Measurements from ENCODE around the gene ALX4.

Gene ALX4

DNA sequence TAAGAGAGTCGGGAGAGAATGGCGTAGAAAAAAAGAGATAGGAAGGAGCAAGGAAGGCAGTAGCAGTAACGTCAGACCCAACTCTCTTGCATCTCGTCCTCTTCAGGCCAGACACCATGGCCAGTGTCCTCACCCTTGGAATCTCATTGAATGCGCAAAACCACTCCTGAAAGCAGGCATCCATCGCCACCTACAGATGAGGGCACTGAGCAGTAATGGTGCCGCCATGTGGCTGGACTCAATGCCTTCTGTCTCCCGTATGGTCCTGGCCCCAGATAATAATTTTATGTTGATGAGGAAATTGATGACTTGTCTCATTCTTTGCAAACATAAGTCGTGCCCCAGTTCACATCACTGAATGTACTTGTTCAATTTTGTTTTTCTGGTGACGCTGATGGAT, 17.8 kb upstream of the ALX4 start:
- Mint-ChIP-seq H3K27me3 (peaks cover 75% of the 10 kb centered on the region), H3K9me3 (no peaks in the 10 kb centered on the region), H3K4me3 (no peak overlapping the region), H3K36me3 (ENCODE audit: low read depth) (no peaks in the 10 kb centered on the region), H3K4me1 (ENCODE audit: low read depth) (no peaks in the 10 kb centered on the region), H3K27ac (no peak overlapping the region)
- DNase-seq, result no peak

GRCh38 chr11:44326615-44327475, 16.9 kb upstream of the ALX4 start:
- Mint-ChIP-seq H3K27ac (no peak overlapping the region), H3K4me1 (ENCODE audit: low read depth) (no peaks in the 10 kb centered on the region), H3K9me3 (no peaks in the 10 kb centered on the region), H3K4me3 (no peak overlapping the region), H3K27me3 (peaks cover 78% of the 10 kb centered on the region), H3K36me3 (ENCODE audit: low read depth) (no peaks in the 10 kb centered on the region)
- DNase-seq, result no peak

DNA sequence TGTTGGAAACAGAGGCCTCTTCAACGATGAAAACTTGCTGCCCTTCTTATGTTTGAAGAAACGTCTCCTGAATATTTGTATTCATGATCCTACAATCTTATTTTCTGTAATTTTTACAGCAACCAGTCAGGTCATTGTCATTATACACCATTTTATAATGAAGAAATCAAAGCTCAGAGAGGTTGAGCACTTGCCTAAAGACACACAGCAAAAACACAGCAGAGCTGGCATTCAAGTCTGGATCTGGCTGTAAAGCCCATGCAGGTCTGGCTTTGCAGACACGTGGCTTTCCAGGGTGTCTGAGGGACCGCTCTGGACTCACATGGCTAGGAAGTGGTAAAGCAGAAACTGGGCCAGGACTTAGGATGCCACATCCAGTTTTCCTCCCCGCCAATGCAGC, 15.8 kb upstream of the ALX4 start:
- DNase-seq, result no peak
- H3K36me3 Mint-ChIP-seq (ENCODE audit: low read depth), result no peaks in the 10 kb centered on the region
- peaks cover 88% of the 10 kb centered on the region for H3K27me3 Mint-ChIP-seq
- no peak overlapping the region for H3K4me3 Mint-ChIP-seq
- no peaks in the 10 kb centered on the region for H3K4me1 Mint-ChIP-seq (ENCODE audit: low read depth)
- no peak overlapping the region for H3K27ac Mint-ChIP-seq
- H3K9me3 Mint-ChIP-seq, result no peaks in the 10 kb centered on the region

DNA sequence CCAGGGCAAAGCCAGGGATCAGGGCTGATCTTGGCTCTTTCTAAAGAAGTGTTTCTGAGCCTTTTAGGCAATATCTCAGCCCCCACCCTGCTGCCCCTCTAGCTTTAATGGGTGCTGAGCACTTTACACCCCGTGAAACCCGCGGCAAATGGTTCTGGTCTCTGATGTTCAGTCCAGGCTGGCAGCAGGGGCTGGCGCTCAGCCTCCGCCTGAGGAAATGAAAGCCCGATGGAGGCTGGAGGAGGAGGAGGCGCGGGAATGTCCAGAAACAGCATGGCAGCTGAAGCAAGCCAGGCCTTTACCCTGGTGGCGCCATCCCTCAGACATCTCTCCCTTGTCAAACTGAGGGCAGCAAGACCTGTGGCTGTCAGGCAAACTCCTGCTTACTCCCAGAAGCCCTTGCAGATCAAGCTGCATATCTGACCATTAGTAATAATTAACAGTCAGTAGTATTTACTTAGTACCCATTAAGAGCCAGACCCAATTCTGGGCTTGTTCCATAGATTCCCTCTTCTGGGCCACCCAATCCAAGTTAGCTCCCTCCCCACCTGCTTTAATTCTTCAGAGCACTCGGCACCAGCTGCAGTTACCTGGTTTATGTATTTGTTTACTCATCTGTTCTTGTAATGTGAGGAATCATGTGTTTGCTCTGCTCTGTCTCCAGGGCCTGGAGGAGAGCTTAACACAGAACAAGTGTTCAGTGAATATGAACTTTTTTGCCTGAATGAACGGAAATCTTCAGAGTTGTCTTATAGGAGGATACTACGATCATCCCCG, 15.0 kb upstream of the ALX4 start:
- peaks cover 89% of the 10 kb centered on the region for H3K27me3 Mint-ChIP-seq

DNA sequence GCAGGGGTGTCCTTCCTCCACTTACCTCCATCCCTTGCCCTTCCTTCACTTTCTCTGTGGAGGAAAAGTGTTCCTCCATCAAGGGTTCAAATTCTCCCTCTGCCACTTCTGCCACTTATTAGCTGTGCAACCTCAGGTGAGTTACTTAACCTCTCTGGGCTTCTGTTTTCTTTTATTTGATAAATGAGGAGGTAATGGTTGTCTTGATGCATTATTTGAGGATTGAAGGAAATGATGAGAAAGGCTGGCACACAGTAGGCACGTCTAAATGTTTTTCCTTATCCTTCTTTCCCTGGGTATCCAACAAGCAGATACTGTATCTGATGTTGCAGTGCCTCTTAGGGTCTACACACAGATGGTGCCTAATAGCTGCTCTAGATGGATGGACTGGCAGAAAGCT, 14.3 kb upstream of the ALX4 start:
- H3K27me3 Mint-ChIP-seq, result peaks cover 90% of the 10 kb centered on the region
- no peak overlapping the region for H3K4me3 Mint-ChIP-seq
- no peaks in the 10 kb centered on the region for H3K9me3 Mint-ChIP-seq
- no peaks in the 10 kb centered on the region for H3K36me3 Mint-ChIP-seq (ENCODE audit: low read depth)
- no peak overlapping the region for H3K27ac Mint-ChIP-seq
- H3K4me1 Mint-ChIP-seq (ENCODE audit: low read depth), result peaks cover 9% of the 10 kb centered on the region
- DNase-seq, result no peak

More for the DNA sequence above, 15.0 kb upstream of the ALX4 start:
- Mint-ChIP-seq H3K4me1 (ENCODE audit: low read depth) (peaks cover 4% of the 10 kb centered on the region), H3K27ac (no peak overlapping the region), H3K36me3 (ENCODE audit: low read depth) (no peaks in the 10 kb centered on the region), H3K9me3 (no peaks in the 10 kb centered on the region), H3K4me3 (no peak overlapping the region)
- DNase-seq, result no peak

DNA sequence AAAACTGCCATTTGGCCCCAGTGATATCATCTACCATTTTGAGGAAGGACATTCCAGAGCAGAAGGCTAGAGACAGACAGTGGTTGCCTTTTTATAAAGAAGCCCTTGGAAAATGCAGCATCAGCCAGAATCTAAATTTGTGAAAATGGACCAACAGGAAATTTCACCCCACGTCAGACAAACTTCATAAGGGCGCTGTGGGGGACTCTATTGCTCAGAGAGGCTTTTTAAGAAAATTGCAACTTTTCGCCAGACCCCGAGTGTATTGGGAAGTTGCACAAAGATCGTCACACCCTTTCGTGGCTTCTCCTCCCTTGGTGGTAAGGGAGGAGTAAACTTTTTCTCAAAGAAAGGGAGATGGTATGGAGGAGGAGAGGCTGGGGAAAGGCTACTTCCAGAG, 12.3 kb upstream of the ALX4 start:
- Mint-ChIP-seq H3K4me3 (no peak overlapping the region), H3K36me3 (ENCODE audit: low read depth) (no peaks in the 10 kb centered on the region), H3K27ac (no peak overlapping the region), H3K4me1 (ENCODE audit: low read depth) (peaks cover 12% of the 10 kb centered on the region), H3K27me3 (peaks cover 94% of the 10 kb centered on the region), H3K9me3 (no peaks in the 10 kb centered on the region)
- no peak for DNase-seq

- Mint-ChIP-seq H3K27ac (no peak overlapping the region), H3K4me3 (no peak overlapping the region), H3K27me3 (peaks cover 96% of the 10 kb centered on the region), H3K4me1 (ENCODE audit: low read depth) (peaks cover 20% of the 10 kb centered on the region), H3K36me3 (ENCODE audit: low read depth) (no peaks in the 10 kb centered on the region), H3K9me3 (no peaks in the 10 kb centered on the region)
- no peak for DNase-seq
Measured at GRCh38 chr11:44321059-44321458, 11.1 kb upstream of the ALX4 start.

DNA sequence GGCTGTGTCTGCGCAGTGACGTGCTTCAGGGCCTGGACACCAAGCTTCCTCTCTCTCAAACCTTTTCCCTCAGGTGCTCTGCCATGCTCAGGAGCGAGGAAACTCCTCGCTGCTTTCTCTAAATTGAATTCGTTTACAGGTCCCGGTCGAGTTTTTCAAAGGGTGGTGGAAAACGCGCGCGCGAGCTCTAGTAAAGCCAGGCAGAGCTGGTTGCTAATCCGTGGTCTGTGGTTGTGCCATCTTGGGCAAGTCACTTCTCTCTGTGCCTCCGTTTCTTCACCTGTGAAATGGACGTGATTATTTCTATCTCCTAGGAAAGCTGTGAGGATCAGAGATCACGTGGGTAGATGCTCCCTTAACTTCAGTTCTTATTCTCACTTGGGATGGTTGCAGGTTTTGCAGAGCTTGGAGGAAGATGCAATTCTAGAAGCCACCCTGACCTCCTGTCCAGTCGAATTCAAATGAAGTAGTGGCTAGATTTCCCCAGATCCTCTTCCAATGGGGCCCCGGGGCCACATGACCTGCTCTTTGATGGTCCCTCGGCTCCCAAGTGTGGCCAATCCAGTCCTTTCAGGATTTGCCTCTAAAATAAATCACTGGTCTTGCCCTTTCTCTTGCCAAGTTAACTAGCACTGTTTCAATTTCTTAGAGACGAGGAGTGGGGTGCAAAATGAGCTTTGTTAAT, 10.5 kb upstream of the ALX4 start:
- H3K9me3 Mint-ChIP-seq, result no peaks in the 10 kb centered on the region
- peaks cover 24% of the 10 kb centered on the region for H3K4me1 Mint-ChIP-seq (ENCODE audit: low read depth)
- H3K27me3 Mint-ChIP-seq, result peaks cover 96% of the 10 kb centered on the region
- H3K36me3 Mint-ChIP-seq (ENCODE audit: low read depth), result no peaks in the 10 kb centered on the region
- no peak for DNase-seq
- H3K4me3 Mint-ChIP-seq, result no peak overlapping the region
- no peak overlapping the region for H3K27ac Mint-ChIP-seq

- Mint-ChIP-seq H3K4me1 (ENCODE audit: low read depth) (peaks cover 26% of the 10 kb centered on the region), H3K36me3 (ENCODE audit: low read depth) (no peaks in the 10 kb centered on the region), H3K27ac (no peak overlapping the region), H3K9me3 (no peaks in the 10 kb centered on the region), H3K4me3 (no peak overlapping the region), H3K27me3 (peaks cover 97% of the 10 kb centered on the region)
- DNase-seq, result no peak
Measured at GRCh38 chr11:44319552-44320288, 9.8 kb upstream of the ALX4 start.

- Mint-ChIP-seq H3K27me3 (peaks cover 99% of the 10 kb centered on the region), H3K4me3 (no peak overlapping the region), H3K9me3 (no peaks in the 10 kb centered on the region), H3K36me3 (ENCODE audit: low read depth) (no peaks in the 10 kb centered on the region), H3K27ac (no peak overlapping the region), H3K4me1 (ENCODE audit: low read depth) (peaks cover 26% of the 10 kb centered on the region)
- peak; percentile 23 for DNase-seq
Measured at GRCh38 chr11:44319170-44319551, 9.2 kb upstream of the ALX4 start.

DNA sequence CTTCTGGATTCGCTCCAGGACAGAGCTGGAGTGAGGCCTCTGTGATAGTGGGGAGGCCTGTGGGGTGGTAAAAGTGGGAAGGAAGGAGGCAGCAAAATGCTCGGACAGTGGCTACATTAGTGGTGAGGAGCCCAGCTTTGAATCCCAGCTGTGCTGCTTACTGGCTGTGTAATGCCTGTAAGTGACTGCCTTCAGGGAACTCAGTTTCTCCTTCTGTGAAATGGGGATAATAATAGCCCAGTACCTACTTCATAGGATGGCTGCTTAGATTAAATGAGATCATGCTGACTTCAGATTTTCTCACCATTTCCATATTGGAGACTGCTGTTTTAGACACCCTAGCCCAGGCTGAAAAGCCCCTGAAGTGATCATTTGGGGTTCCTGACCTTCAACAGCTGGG, 8.4 kb upstream of the ALX4 start:
- DNase-seq, result peak; percentile 11
- no peaks in the 10 kb centered on the region for H3K9me3 Mint-ChIP-seq
- no peak overlapping the region for H3K4me3 Mint-ChIP-seq
- H3K27me3 Mint-ChIP-seq, result peaks cover 99% of the 10 kb centered on the region
- H3K27ac Mint-ChIP-seq, result no peak overlapping the region
- H3K36me3 Mint-ChIP-seq (ENCODE audit: low read depth), result no peaks in the 10 kb centered on the region
- peaks cover 26% of the 10 kb centered on the region for H3K4me1 Mint-ChIP-seq (ENCODE audit: low read depth)

GRCh38 chr11:44316659-44317240, 6.8 kb upstream of the ALX4 start:
- Mint-ChIP-seq H3K4me1 (ENCODE audit: low read depth) (peaks cover 26% of the 10 kb centered on the region), H3K4me3 (peak overlapping the region; percentile 61), H3K36me3 (ENCODE audit: low read depth) (no peaks in the 10 kb centered on the region), H3K27me3 (peaks cover 99% of the 10 kb centered on the region), H3K9me3 (no peaks in the 10 kb centered on the region), H3K27ac (no peak overlapping the region)
- peak; percentile 37 for DNase-seq

- DNase-seq, result no peak
- Mint-ChIP-seq H3K4me3 (peak overlapping the region; percentile 61), H3K27me3 (peaks cover 99% of the 10 kb centered on the region), H3K9me3 (no peaks in the 10 kb centered on the region), H3K36me3 (ENCODE audit: low read depth) (no peaks in the 10 kb centered on the region), H3K27ac (no peak overlapping the region), H3K4me1 (ENCODE audit: low read depth) (peaks cover 26% of the 10 kb centered on the region)
Measured at GRCh38 chr11:44315947-44316658, 6.2 kb upstream of the ALX4 start.
